Suprapubic skin (tissue), 4 donors: ENCODE results near the gene KIF4A. TPM values are rescaled to one million over a fixed set of nuclear protein-coding genes. Genes with fewer than 3 reads are reported as not detected.
"Not testable (repeated sequence)": the region's sequence is repeated elsewhere in the genome, so short reads cannot be mapped to it uniquely, and the experiment has no call there.

Experiments used
- DNase-seq, 2 donors: peaks; one replicate each; pipeline ENCODE4 v3.0.0-alpha.2; 2019; ENCODE audit warnings: low spot score in 2 of 2
- H3K27ac ChIP-seq: fragments of 200-600 bp; sonication (generic); one replicate; pipeline ENCODE4 v1.5.1; 2019
- H3K27me3 ChIP-seq: fragments of 200-600 bp; sonication (generic); one replicate; pipeline ENCODE4 v1.5.1; 2019
- H3K36me3 ChIP-seq: fragments of 200-600 bp; sonication (generic); one replicate; pipeline ENCODE4 v1.5.1; 2019
- H3K4me1 ChIP-seq: fragments of 200-600 bp; sonication (generic); one replicate; pipeline ENCODE4 v1.5.1; 2019
- H3K4me3 ChIP-seq: fragments of 200-600 bp; sonication (generic); one replicate; pipeline ENCODE4 v1.5.1; 2019; ENCODE audit warnings: mild to moderate bottlenecking
- H3K9me3 ChIP-seq: fragments of 200-600 bp; sonication (generic); one replicate; pipeline ENCODE4 v1.5.1; 2019
- CTCF ChIP-seq, 2 donors: fragments of 200-600 bp in 1 of 2; fragments of 450-650 bp in 1 of 2; sonication (generic) in 1 of 2; IDR thresholded peaks; one replicate each; pipeline ENCODE4 v1.5.1; 2016 to 2019; ENCODE audit warnings: antibody characterized with exemption in 2 of 2, mild to moderate bottlenecking in 1 of 2, moderate library complexity in 1 of 2
- EP300 ChIP-seq: sonication (generic); formaldehyde crosslinking; IDR thresholded peaks from one replicate; pipeline ENCODE4 v1.6.1; 2017; ENCODE audit warnings: antibody characterized with exemption
- POLR2A ChIP-seq, 2 donors: fragments of 450-650 bp; IDR thresholded peaks; one replicate each; pipeline ENCODE4 v1.6.1; 2017; ENCODE audit warnings: antibody characterized with exemption in 2 of 2, mild to moderate bottlenecking in 2 of 2, moderate library complexity in 2 of 2
- POLR2AphosphoS5 ChIP-seq, 3 donors: sonication (generic); formaldehyde crosslinking; IDR thresholded peaks; one replicate each; pipeline ENCODE4 v1.6.1; 2017; ENCODE audit warnings: antibody characterized with exemption in 3 of 3
- WGBS: methylation state at CpG from one replicate; pipeline ENCODE4 v1.1.5; 2018; 5-methylcytosine and 5-hydroxymethylcytosine counted together
- total RNA-seq, 4 donors: library from RNA; depleted of rRNA; stranded (reverse); fragments of >200 nt; gene quantifications; one replicate each; pipeline ENCODE4 v1.1.0, GENCODE V29; 2016

The KIF4A gene
- total RNA-seq, 4 donors from 2014 or later, result 1.4 to 2.3 (median 1.9) TPM

- 87% methylated on average over 8 of the region's 10 CpGs for WGBS
- Histone ChIP-seq H3K9me3 (no peaks in the 10 kb centered on the region), H3K27me3 (no peaks in the 10 kb centered on the region), H3K4me1 (no peaks in the 10 kb centered on the region), H3K4me3 (no peak overlapping the region), H3K27ac (no peak overlapping the region), H3K36me3 (no peaks in the 10 kb centered on the region)
- DNase-seq, result no peak
- TF ChIP-seq EP300 (no peak), CTCF (IDR thresholded peaks at IDR 0.05) (no peak), POLR2A (IDR thresholded peaks at IDR 0.05) (no peak), POLR2AphosphoS5 (IDR thresholded peaks at IDR 0.05) (no peak)
Observed at GRCh38 chrX:70360366-70360765, 70.5 kb downstream of the KIF4A start.

DNA sequence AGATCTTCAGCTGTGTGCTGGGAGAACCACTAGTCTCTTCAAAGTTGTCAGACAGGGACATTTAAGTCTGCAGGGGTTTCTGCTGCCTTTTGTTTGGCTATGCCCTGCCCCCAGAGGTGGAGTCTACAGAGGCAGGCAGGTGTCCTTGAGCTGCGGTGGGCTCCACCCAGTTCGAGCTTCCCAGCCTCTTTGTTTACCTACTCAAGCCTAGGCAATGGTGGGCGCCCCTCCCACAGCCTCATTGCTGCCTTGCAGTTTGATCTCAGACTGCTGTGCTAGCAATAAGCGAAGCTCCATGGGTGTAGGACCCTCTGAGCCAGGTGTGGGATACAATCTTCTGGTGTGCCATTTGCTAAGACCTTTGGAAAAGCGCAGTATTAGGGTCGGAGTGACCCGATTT lies 78.8 kb downstream of the KIF4A start:
- H3K27me3 ChIP-seq, H3K27ac ChIP-seq, DNase-seq, H3K4me1 ChIP-seq, H3K9me3 ChIP-seq, H3K36me3 ChIP-seq, H3K4me3 ChIP-seq: not testable (repeated sequence)
- WGBS, result 93% methylated on average over 3 of the region's 7 CpGs

GRCh38 chrX:70386235-70386634 lies 96.3 kb downstream of the KIF4A start:
- H3K9me3 ChIP-seq, result no peaks in the 10 kb centered on the region
- no peak overlapping the region for H3K4me3 ChIP-seq
- no peaks in the 10 kb centered on the region for H3K4me1 ChIP-seq
- no peaks in the 10 kb centered on the region for H3K36me3 ChIP-seq
- WGBS, result 57% methylated on average over 2 of the region's 2 CpGs
- H3K27me3 ChIP-seq, result no peaks in the 10 kb centered on the region
- no peak overlapping the region for H3K27ac ChIP-seq
- TF ChIP-seq CTCF (IDR thresholded peaks at IDR 0.05) (no peak), EP300 (no peak), POLR2A (IDR thresholded peaks at IDR 0.05) (no peak), POLR2AphosphoS5 (IDR thresholded peaks at IDR 0.05) (no peak)
- no peak for DNase-seq

GRCh38 chrX:70398899-70399298 lies 109.0 kb downstream of the KIF4A start:
- Histone ChIP-seq H3K27ac (no peak overlapping the region), H3K4me1 (no peaks in the 10 kb centered on the region), H3K9me3 (no peaks in the 10 kb centered on the region), H3K27me3 (no peaks in the 10 kb centered on the region), H3K4me3 (no peak overlapping the region), H3K36me3 (no peaks in the 10 kb centered on the region)
- no peak for DNase-seq
- TF ChIP-seq POLR2A (IDR thresholded peaks at IDR 0.05) (no peak), EP300 (no peak), POLR2AphosphoS5 (IDR thresholded peaks at IDR 0.05) (no peak), CTCF (IDR thresholded peaks at IDR 0.05) (no peak)
- 79% methylated on average over 4 of the region's 4 CpGs for WGBS

- WGBS, result 98% methylated on average over 2 of the region's 3 CpGs
- not testable (repeated sequence) for DNase-seq, H3K27me3 ChIP-seq, H3K36me3 ChIP-seq, H3K27ac ChIP-seq, H3K9me3 ChIP-seq, H3K4me1 ChIP-seq, H3K4me3 ChIP-seq
Observed at GRCh38 chrX:70400181-70400580, 110.3 kb downstream of the KIF4A start.

DNA sequence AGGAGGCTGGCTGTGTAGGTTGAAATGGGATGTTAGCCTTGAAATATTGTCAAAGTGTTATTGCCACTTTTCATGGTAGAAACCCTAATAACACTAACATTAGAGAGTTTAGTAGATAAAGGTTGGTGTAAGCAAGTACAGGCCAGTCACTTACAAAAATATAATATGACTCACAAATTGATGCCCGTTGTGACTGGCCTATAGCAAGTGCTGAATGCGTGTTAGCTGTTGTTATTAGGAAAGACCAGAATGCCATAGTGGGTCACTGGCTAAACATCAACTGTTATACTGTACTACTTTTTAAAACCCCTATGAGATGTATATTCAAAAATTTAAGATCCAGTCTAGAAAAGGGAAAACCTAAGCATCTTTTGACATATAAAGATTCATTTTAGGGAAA lies 112.8 kb downstream of the KIF4A start:
- no peaks in the 10 kb centered on the region for H3K4me1 ChIP-seq
- no peak overlapping the region for H3K4me3 ChIP-seq
- TF ChIP-seq POLR2A (IDR thresholded peaks at IDR 0.05) (no peak), CTCF (IDR thresholded peaks at IDR 0.05) (no peak), EP300 (no peak), POLR2AphosphoS5 (IDR thresholded peaks at IDR 0.05) (no peak)
- no peaks in the 10 kb centered on the region for H3K9me3 ChIP-seq
- H3K27ac ChIP-seq, result no peak overlapping the region
- H3K36me3 ChIP-seq, result no peaks in the 10 kb centered on the region
- WGBS, result 67% methylated on average over 2 of the region's 2 CpGs
- H3K27me3 ChIP-seq, result no peaks in the 10 kb centered on the region
- no peak for DNase-seq
